ENCODE results near the gene KLRC4.
"Not testable (repeated sequence)": the region's sequence is repeated elsewhere in the genome, so short reads cannot be mapped to it uniquely, and the experiment has no call there.

KLRC4 gene

GRCh38 chr12:10385166-10385613 is 24.4 kb downstream of the KLRC4 start:
- no peaks in the 10 kb centered on the region for H3K27me3 ChIP-seq (ENCODE audit: insufficient read depth, low read length)
- H3K4me3 ChIP-seq (ENCODE audit: low read depth, low read length, poor library complexity, severe bottlenecking) = no peak overlapping the region
- no peaks in the 10 kb centered on the region for H3F3A ChIP-seq (ENCODE audit: insufficient read depth, low read length)
- H3K9me2 ChIP-seq (ENCODE audit: low read depth, low read length) = no peaks in the 10 kb centered on the region
- H3K36me3 ChIP-seq (ENCODE audit: insufficient read depth, low read length) = peaks cover 75% of the 10 kb centered on the region
- peaks cover 99% of the 10 kb centered on the region for H3K79me2 ChIP-seq (ENCODE audit: insufficient read depth, low read length)
- H4K20me1 ChIP-seq (ENCODE audit: insufficient read depth, low read length) = no peaks in the 10 kb centered on the region
- H2AFZ ChIP-seq (ENCODE audit: low read length) = no peak overlapping the region
- H3K9ac ChIP-seq (ENCODE audit: low read length) = no peak overlapping the region
- no peak overlapping the region for H3K4me2 ChIP-seq (ENCODE audit: low read length)
- H3K27ac ChIP-seq (ENCODE audit: low read depth, low read length, poor library complexity, severe bottlenecking) = no peak overlapping the region
- peaks cover 8% of the 10 kb centered on the region for H3K9me3 ChIP-seq (ENCODE audit: low read length)
- no peak for TF ChIP-seq CTCF (IDR thresholded peaks at IDR 0.05; ENCODE audit: low read length)
- TF ChIP-seq EZH2 (IDR thresholded peaks at IDR 0.05; ENCODE audit: borderline replicate concordance, low read length) = no peak
- peaks cover 35% of the 10 kb centered on the region for H3K4me1 ChIP-seq (ENCODE audit: insufficient read depth, low read length, severe bottlenecking)

- no peak overlapping the region for H3K27ac ChIP-seq (ENCODE audit: low read depth, low read length, poor library complexity, severe bottlenecking)
- TF ChIP-seq CTCF (IDR thresholded peaks at IDR 0.05; ENCODE audit: low read length) (no peak), EZH2 (IDR thresholded peaks at IDR 0.05; ENCODE audit: borderline replicate concordance, low read length) (no peak)
- peaks cover 8% of the 10 kb centered on the region for H3K9me3 ChIP-seq (ENCODE audit: low read length)
Measured at GRCh38 chr12:10384191-10384590, 25.4 kb downstream of the KLRC4 start.

GRCh38 chr12:10381928-10382628 is 27.5 kb downstream of the KLRC4 start:
- TF ChIP-seq EZH2 (IDR thresholded peaks at IDR 0.05; ENCODE audit: borderline replicate concordance, low read length) = no peak
- peaks cover 72% of the 10 kb centered on the region for H3K79me2 ChIP-seq (ENCODE audit: insufficient read depth, low read length)
- H3K36me3 ChIP-seq (ENCODE audit: insufficient read depth, low read length) = peaks cover 100% of the 10 kb centered on the region
- peaks cover 8% of the 10 kb centered on the region for H3K9me3 ChIP-seq (ENCODE audit: low read length)
- H3K9me2 ChIP-seq (ENCODE audit: low read depth, low read length) = no peaks in the 10 kb centered on the region
- no peak overlapping the region for H3K9ac ChIP-seq (ENCODE audit: low read length)
- H3K4me2 ChIP-seq (ENCODE audit: low read length) = no peak overlapping the region
- H3K27ac ChIP-seq (ENCODE audit: low read depth, low read length, poor library complexity, severe bottlenecking) = peak overlapping the region; percentile 21
- no peak overlapping the region for H2AFZ ChIP-seq (ENCODE audit: low read length)
- no peaks in the 10 kb centered on the region for H3F3A ChIP-seq (ENCODE audit: insufficient read depth, low read length)
- H3K27me3 ChIP-seq (ENCODE audit: insufficient read depth, low read length) = no peaks in the 10 kb centered on the region
- peaks cover 5% of the 10 kb centered on the region for H3K4me1 ChIP-seq (ENCODE audit: insufficient read depth, low read length, severe bottlenecking)
- H4K20me1 ChIP-seq (ENCODE audit: insufficient read depth, low read length) = no peaks in the 10 kb centered on the region
- no peak overlapping the region for H3K4me3 ChIP-seq (ENCODE audit: low read depth, low read length, poor library complexity, severe bottlenecking)

More at GRCh38 chr12:10384191-10384590, 25.4 kb downstream of the KLRC4 start:
- no peak overlapping the region for H3K4me3 ChIP-seq (ENCODE audit: low read depth, low read length, poor library complexity, severe bottlenecking)
- H3K36me3 ChIP-seq (ENCODE audit: insufficient read depth, low read length) = peaks cover 85% of the 10 kb centered on the region
- peaks cover 25% of the 10 kb centered on the region for H3K4me1 ChIP-seq (ENCODE audit: insufficient read depth, low read length, severe bottlenecking)
- no peaks in the 10 kb centered on the region for H3K9me2 ChIP-seq (ENCODE audit: low read depth, low read length)
- H3K27me3 ChIP-seq (ENCODE audit: insufficient read depth, low read length) = no peaks in the 10 kb centered on the region
- H3K4me2 ChIP-seq (ENCODE audit: low read length) = no peak overlapping the region
- H3F3A ChIP-seq (ENCODE audit: insufficient read depth, low read length) = no peaks in the 10 kb centered on the region
- no peak overlapping the region for H3K9ac ChIP-seq (ENCODE audit: low read length)
- H4K20me1 ChIP-seq (ENCODE audit: insufficient read depth, low read length) = no peaks in the 10 kb centered on the region
- H2AFZ ChIP-seq (ENCODE audit: low read length) = no peak overlapping the region
- H3K79me2 ChIP-seq (ENCODE audit: insufficient read depth, low read length) = peaks cover 90% of the 10 kb centered on the region

- not testable (repeated sequence) for H2AFZ ChIP-seq (ENCODE audit: low read length); H3K9ac ChIP-seq (ENCODE audit: low read length); H3K4me1 ChIP-seq (ENCODE audit: insufficient read depth, low read length, severe bottlenecking); H3K4me2 ChIP-seq (ENCODE audit: low read length); H3K9me3 ChIP-seq (ENCODE audit: low read length); H3F3A ChIP-seq (ENCODE audit: insufficient read depth, low read length); H3K27me3 ChIP-seq (ENCODE audit: insufficient read depth, low read length); H3K27ac ChIP-seq (ENCODE audit: low read depth, low read length, poor library complexity, severe bottlenecking); H3K4me3 ChIP-seq (ENCODE audit: low read depth, low read length, poor library complexity, severe bottlenecking); H4K20me1 ChIP-seq (ENCODE audit: insufficient read depth, low read length); H3K9me2 ChIP-seq (ENCODE audit: low read depth, low read length)
- Histone ChIP-seq H3K79me2 (ENCODE audit: insufficient read depth, low read length) (peaks cover 49% of the 10 kb centered on the region), H3K36me3 (ENCODE audit: insufficient read depth, low read length) (peaks cover 100% of the 10 kb centered on the region)
Measured at GRCh38 chr12:10378737-10379136, 30.8 kb downstream of the KLRC4 start.

Measured in OCI-LY1 (cell line).